Measurements from ENCODE around the gene RALGAPA1.
A peak's percentile ranks its signal among the peaks of the same experiment; 100 is the strongest.

DNA sequence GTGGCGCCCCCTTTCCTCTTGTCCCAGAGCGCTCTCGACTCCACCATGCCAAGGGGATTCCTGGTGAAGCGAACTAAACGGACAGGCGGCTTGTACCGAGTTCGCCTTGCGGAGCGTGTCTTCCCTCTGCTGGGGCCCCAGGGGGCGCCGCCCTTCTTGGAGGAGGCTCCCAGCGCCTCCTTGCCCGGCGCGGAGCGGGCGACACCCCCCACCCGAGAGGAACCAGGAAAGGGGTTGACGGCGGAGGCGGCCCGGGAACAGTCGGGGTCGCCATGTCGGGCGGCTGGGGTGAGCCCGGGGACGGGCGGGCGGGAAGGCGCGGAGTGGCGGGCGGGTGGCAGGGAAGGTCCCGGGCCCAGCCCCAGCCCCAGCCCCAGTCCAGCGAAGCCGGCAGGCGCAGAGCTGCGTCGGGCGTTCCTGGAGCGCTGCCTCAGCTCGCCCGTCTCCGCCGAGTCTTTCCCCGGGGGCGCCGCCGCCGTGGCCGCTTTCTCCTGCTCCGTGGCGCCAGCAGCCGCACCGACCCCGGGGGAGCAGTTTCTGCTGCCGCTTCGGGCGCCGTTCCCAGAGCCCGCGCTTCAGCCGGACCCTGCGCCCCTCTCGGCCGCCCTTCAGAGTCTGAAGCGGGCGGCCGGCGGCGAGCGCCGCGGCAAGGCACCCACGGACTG is 274.8 kb downstream of the RALGAPA1 start:
- TF ChIP-seq CTCF (IDR thresholded peaks at IDR 0.05; ENCODE audit: low read depth, low read length, poor library complexity, severe bottlenecking) = peak; percentile 35
- no peak for TF ChIP-seq EZH2phosphoT487 (IDR thresholded peaks at IDR 0.05; ENCODE audit: borderline replicate concordance, low read length)

All from DOHH2 (cell line).